Esophagus mucosa (tissue), 1 donor: Measurements from ENCODE around the gene DEPP1. TPM values are rescaled to one million over a fixed set of nuclear protein-coding genes. Genes with fewer than 3 reads are reported as not detected.

Source experiments
- ATAC-seq: fragments of 200-7000 bp; cut with Tn5 transposase; one replicate; pipeline ENCODE4 v1.9.1; 2020
- total RNA-seq: library from RNA; stranded (reverse); gene quantifications from one replicate; pipeline ENCODE4 v1.2.4, GENCODE V29; 2023
- donor health status: DM: yes; HTN: yes; CAD: no.

DEPP1 gene
- total RNA-seq, 1 donor from 2014 or later: 3.3 TPM

- ATAC-seq: no peak
These were observed 12.9 kb downstream of the DEPP1 start for GRCh38 chr10:44965651-44966097.

DNA sequence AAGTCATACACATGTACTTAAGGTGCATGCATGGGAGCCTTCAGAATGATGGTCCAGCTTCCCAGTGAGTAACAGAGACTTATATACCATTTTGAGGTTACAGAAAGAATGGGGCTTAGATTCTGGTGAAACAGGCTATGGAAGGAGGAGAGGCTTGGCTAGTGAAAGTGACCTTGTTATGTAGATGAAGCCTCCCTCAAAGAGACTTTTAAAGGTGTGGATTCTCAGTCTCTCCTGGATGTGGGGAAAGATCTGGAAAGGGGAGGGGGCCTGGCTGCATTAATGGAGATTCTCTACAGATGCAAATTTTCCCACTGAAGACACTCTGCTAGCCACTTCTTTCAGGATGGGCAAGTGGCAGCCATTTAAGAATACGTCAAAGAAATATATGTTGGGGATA, 13.5 kb downstream of the DEPP1 start:
- ATAC-seq: no peak

GRCh38 chr10:44963772-44964633, 14.6 kb downstream of the DEPP1 start:
- ATAC-seq: no peak

GRCh38 chr10:44962870-44963738, 15.5 kb downstream of the DEPP1 start:
- ATAC-seq: no peak

- ATAC-seq: no peak
These were observed 16.5 kb downstream of the DEPP1 start for GRCh38 chr10:44961931-44962750.

DNA sequence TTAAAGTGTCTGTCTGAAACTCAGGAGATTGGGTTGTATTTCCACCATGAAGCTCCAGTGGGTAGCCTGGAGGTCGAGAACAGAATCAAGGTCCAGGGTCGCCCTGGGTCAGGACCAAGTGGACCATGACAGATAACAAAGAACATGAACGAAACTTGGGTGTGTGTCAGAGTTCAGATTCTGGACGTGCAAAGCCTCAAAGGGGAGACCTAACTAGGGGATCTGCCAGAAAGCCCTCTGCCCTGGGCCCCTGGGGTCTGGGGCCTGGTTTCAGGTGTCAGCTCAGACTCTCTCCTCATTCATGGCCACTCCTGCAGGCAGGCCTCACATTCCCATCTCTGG, 17.4 kb downstream of the DEPP1 start:
- ATAC-seq: no peak

GRCh38 chr10:44960482-44961229, 18.0 kb downstream of the DEPP1 start:
- no peak for ATAC-seq

- no peak for ATAC-seq
These were observed 18.5 kb downstream of the DEPP1 start for GRCh38 chr10:44960088-44960460.

GRCh38 chr10:44959247-44960087, 19.1 kb downstream of the DEPP1 start, which contains the start of gene RASSF4:
Gene RASSF4, plus strand, starts transcription at chr10:44959802. Its CDS starts 10,401 bp downstream, at chr10:44970203.
- ATAC-seq: peak; percentile 98

GRCh38 chr10:44958898-44959246, 19.7 kb downstream of the DEPP1 start:
- no peak for ATAC-seq

- ATAC-seq: no peak
These were observed 20.3 kb downstream of the DEPP1 start for GRCh38 chr10:44958196-44958897.

GRCh38 chr10:44956717-44957706, 21.6 kb downstream of the DEPP1 start:
- ATAC-seq: no peak

GRCh38 chr10:44956226-44956625, 22.4 kb downstream of the DEPP1 start:
- ATAC-seq: no peak

GRCh38 chr10:44955413-44956070, 23.1 kb downstream of the DEPP1 start:
- ATAC-seq: no peak

GRCh38 chr10:44954962-44955361, 23.6 kb downstream of the DEPP1 start:
- no peak for ATAC-seq

GRCh38 chr10:44954042-44954441, 24.6 kb downstream of the DEPP1 start:
- no peak for ATAC-seq

DNA sequence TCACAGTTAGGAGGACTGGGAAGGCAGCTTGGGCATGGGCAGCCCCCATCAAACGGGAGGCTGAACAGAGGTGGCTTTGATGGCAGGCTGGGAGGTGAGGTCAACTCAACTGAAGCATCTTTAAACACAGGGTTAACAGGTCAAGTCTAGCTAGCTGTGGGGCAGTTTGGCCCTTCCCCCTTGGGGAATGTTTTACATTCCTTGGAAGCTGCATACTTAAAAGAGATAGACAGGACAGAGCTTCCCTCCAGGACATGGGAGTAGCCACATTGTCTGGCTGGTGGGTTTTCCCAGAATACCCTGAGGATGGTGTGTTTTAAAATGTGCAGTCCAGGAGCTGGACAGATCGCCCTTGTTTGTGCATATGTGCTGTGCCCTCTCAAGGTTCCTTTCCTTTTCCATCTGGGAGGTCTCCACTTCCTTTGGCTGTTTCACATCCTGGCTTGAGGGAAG, 25.8 kb downstream of the DEPP1 start:
- ATAC-seq: no peak

DNA sequence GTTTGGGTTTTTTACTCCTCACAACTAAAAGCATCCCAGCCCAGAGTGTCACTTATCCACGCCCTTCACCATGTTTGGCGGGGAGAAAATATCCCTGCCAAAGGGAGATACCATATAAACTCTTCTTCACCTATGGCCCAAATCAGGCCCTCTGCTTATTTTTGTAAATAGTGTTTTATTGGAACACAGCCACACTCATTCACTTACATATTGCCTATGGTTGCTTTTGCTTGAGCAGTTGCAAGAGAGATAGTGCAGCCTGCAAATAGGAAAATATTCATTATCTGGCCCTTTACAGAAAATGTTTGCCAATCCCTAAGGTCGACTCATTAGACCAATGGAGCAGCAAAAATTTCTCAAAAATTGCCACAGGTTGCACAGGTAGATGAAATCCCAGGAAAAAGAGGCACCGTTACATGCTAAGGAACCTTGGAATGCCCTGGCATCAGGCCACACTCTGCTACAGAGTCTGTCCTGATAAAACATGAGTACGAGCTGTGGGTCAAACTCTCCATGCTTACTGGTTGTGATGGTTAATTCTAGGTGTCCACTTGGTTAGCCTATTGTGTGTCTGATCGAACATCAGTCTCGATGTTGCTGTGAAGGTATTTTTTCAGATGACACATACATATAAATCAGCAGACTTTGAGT, 26.9 kb downstream of the DEPP1 start:
- ATAC-seq: no peak
